GM10266 (cell line): ENCODE results near the gene RHOA.
"Not testable (repeated sequence)": the region's sequence is repeated elsewhere in the genome, so short reads cannot be mapped to it uniquely, and the experiment has no call there.

ENCODE experiments used
- DNase-seq: peaks from one replicate; pipeline ENCODE4 v3.0.0; 2012; ENCODE audit errors: extremely low spot score
- TF ChIP-seq, protein P1 (sequence below): IDR thresholded peaks from 2 replicates; pipeline ENCODE4 v1.5.1; 2012; ENCODE audit warnings: mild to moderate bottlenecking, low read depth; ENCODE audit not compliant: control insufficient read depth, insufficient read depth; ENCODE audit errors: missing control alignments

Gene RHOA

DNA sequence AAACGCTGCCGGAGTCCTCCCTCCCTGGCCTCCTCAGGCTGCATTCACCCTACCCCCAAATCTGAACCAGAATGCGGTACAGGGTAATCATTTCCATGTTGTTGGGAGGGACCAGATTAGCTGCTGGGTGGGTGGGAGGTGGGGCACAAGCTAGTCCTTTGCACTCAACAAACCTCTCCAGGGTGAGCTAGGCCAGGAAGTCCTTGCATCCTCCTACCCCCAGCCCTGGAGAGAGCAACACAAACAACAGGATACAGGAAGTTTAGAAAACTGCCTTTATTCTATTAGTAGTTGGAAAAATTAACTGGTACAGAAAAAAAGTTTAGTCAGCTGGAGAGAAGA is 52.9 kb downstream of the RHOA start:
- no peak for DNase-seq
- TF ChIP-seq, protein P1, sequence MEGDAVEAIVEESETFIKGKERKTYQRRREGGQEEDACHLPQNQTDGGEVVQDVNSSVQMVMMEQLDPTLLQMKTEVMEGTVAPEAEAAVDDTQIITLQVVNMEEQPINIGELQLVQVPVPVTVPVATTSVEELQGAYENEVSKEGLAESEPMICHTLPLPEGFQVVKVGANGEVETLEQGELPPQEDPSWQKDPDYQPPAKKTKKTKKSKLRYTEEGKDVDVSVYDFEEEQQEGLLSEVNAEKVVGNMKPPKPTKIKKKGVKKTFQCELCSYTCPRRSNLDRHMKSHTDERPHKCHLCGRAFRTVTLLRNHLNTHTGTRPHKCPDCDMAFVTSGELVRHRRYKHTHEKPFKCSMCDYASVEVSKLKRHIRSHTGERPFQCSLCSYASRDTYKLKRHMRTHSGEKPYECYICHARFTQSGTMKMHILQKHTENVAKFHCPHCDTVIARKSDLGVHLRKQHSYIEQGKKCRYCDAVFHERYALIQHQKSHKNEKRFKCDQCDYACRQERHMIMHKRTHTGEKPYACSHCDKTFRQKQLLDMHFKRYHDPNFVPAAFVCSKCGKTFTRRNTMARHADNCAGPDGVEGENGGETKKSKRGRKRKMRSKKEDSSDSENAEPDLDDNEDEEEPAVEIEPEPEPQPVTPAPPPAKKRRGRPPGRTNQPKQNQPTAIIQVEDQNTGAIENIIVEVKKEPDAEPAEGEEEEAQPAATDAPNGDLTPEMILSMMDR = no peak

DNA sequence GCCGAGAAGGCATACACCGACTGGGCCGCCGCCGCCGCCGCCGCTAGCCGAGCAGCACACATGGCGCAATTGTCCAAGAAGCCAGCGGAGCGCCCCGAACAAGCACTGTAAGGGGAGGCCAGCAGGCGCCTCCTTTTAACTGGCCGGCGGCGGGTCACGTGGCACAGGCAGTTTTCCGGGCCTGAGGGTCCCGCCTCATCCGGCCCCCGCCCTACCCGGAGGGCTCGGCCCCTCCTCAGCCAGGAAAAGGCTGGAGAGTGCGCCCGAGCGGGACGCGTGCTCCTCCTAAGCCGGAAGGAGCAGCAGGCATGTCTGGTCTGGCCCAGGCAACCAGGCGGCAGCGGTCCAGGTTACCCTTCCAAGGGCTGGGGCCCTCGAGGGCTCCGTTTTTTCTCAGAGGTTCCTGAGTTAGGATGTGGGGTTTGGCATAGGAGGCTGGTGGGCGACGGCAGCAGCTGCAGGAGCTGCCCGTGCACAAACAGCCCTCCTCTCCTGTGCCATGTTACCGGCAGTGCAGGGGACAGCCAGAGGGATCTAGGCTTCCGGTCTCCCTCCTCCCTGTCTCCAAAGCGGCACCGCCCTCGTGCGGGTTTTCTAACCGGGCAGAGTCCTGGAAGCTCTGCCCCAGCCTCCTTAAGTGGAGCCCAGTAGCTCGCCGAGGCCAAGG is 53.4 kb downstream of the RHOA start, which contains the start of gene GPX1:
Gene GPX1, minus strand, starts transcription at position 137 of the 667 bp plus-strand sequence. Its CDS starts 75 bp downstream, at position 62.
- peak; percentile 86 for DNase-seq
- TF ChIP-seq, protein P1 = no peak

DNA sequence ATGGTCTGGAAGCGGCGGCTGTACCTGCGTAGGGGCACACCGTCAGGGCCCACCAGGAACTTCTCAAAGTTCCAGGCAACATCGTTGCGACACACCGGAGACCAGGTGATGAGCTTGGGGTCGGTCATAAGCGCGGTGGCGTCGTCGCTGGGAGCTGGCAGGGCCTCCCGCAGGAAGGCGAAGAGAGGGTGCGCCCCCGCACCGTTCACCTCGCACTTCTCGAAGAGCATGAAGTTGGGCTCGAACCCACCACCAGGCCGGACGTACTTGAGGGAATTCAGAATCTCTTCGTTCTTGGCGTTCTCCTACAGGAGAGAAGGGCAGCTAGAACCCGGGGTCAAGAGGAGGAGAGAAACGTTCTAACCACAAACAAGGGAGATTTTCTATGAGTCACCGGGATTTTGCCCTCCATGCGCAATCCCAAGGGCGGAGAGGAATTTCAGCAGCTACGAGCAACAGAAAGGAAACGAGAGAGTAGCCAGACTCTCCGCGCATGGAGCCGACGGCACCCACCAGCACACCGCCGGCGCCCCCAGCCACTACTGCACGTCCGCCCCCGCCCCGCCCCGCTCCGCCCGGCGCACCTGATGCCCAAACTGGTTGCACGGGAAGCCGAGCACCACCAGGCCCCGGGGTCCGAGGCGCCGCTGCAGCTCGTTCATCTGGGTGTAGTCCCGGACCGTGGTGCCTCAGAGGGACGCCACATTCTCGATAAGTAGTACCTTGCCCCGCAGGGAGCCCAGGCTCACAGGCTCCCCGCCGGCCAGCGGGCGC is 54.1 kb downstream of the RHOA start:
- not testable (repeated sequence) for DNase-seq

DNA sequence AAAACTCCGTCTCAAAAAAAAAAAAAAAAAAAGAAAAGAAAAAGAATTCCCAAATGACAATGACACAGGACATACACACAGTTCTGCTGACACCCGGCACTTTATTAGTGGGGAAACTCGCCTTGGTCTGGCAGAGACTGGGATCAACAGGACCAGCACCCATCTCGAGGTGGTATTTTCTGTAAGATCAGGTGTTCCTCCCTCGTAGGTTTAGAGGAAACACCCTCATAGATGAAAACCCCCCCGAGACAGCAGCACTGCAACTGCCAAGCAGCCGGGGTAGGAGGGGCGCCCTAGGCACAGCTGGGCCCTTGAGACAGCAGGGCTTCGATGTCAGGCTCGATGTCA is 54.7 kb downstream of the RHOA start:
- not testable (repeated sequence) for DNase-seq

DNA sequence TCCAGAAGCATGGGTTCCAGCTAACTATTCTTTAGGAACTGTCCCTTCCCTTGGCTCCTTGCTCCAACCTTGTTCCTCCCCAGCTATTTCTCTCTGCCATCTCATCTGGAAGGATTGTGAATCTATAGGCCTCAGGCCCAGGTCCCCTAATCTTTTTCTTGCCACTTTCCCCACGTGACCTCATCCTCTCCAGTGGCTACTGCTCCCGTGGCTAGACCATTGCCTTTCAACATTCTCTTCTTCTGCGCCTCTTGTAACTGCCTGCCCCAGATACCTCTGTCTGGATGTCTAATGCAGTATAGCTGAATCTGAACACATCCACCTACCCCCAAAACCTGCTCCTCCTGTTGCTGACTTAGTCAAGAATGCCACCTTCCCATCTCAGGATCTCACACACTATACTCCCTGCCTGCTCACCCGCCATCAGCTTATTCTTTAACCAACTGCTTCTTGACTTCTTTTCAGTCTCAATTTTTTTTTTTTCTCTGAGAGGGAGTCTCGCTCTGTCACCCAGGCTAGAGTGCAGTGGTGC is 58.8 kb downstream of the RHOA start:
- no peak for DNase-seq
- TF ChIP-seq, protein P1 = no peak

DNA sequence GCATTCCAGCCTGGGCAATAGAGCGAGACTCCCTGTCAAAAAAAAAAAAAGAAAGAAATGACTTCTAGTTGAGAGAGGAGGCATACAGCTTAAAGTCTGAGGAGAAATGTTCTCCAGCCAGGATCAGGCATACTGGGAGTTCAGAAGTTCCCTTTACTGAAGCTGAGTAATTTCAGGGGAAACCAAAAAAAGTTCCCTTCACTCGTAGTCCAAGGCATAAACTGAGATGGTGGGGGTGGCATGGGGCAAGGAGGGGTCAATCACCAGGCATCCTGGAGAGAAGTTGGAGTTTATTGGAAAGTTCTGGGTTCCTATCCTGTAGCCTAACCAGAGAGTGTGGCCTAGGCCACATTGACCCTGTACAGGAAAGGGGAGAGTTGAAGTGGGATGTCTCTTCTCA is 59.5 kb downstream of the RHOA start:
- DNase-seq = no peak
- TF ChIP-seq, protein P1 = no peak

DNA sequence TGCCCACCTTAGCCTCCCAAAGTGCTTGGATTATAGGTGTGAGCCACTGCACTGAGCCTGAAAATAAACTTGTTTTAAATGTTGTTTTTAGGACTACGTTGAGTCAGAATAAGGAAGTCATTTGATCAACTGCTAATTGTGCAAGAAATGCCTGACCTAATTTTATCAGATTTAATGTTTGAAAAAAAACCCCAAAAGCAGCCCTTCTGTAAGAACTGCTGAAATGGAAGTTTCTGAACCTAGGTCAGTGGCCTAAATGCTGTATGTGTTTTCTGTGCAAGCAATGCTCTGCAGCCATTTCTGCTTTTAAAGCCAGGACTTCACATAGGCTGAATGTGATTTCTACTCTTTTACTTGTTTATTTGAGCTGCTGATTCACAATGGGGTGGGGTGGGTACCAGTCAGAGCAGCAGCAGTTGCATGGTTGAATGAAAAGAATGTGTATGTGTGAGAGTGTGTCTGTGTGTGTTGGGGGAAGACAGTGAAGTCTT is 60.2 kb downstream of the RHOA start:
- TF ChIP-seq, protein P1 = no peak
- DNase-seq = no peak

DNA sequence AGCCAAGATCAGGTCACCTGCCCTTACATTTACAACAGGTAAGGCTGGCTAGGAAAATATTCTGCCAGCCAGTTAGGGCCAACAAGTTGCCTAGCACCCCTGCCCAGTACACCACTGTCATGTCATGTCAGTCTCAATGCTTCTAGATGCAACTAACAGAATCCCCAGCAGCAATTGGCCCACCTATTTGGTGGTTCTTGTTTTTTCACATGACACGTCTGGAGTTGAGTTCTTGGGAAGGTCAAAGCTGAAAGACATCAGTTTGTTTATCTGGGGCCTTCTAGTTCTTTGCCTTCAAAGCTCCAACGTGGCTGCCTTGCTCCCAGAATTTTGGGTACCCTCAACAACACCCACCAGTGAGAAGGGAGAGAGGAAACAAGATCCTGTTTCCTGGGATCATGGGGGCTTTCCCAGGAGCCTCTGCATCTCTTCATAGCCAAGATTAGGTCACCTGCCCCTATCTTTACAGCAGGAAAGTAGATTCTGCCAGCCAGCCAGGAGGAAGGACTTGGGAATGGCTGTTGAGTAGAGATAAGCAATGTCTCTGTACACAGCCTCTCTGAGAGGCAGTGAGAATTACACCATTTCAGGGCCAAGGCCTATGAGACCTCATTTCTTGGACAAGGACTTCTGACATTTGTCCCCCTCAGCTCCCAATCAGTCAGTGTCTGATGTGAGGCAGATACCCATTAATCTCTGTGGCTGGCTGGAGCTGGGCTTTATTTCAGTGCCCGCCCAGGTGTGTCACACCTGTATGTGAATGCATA is 62.2 kb downstream of the RHOA start:
- DNase-seq = no peak
- TF ChIP-seq, protein P1 = no peak

DNA sequence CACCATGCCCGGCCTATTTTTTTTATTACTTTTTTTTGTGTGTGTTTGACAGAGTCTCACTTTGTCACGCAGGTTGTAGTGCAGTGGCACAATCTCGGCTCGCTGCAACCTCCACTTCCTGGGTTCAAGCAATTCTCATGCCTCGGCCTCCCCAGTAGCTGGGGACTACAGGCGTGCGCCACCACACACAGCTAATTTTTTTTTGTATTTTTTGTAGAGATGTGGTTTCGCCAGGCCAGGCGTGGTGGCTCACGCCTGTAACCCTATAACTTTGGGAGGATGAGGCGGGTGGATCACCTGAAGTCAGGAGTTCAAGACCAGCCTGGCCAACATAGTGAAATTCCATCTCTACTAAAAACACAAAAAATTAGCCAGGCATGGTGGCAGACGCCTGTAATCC is 63.4 kb downstream of the RHOA start:
- DNase-seq = not testable (repeated sequence)
